Endothelial cell of umbilical vein (primary cell): ENCODE results near the gene PDCD7. TPM values are rescaled to one million over a fixed set of nuclear protein-coding genes. Genes with fewer than 3 reads are reported as not detected.

Experiments used
- BruUV-seq: library from RNA; stranded (reverse); fragments of 400-500 nt; replicated peaks from 2 replicates; lab custom pipeline; 2021; lab: Mats Ljungman, UMichigan
- CTCF ChIA-PET: fragments of 300-600, 350-600 bp; sonication (Branson Sonifier 250); formaldehyde crosslinking; loops from one replicate; lab custom pipeline; 2021; ENCODE audit warnings: antibody characterized with exemption, inconsistent platforms; lab: Charles Lee
- POLR2A ChIA-PET: fragments of 300-600, 350-600 bp; sonication (Branson Sonifier 250); formaldehyde crosslinking; loops from one replicate; lab custom pipeline; 2021; ENCODE audit warnings: antibody characterized with exemption, inconsistent platforms; lab: Charles Lee
- DNase-seq: peaks from one replicate; pipeline ENCODE4 v3.0.0-alpha.2; 2011; ENCODE audit warnings: low read depth, low spot score
- FAIRE-seq: peaks from 2 replicates; lab custom pipeline; 2011; peaks lifted over from hg19 to GRCh38; lab: Jason Lieb, UNC
- H2AFZ ChIP-seq: 2 replicates; pipeline ENCODE4 v1.6.0; 2012; ENCODE audit warnings: low read depth, low read length, control low read depth, inconsistent platforms
- H3K27ac ChIP-seq: 2 replicates; pipeline ENCODE4 v1.5.1; 2011; ENCODE audit warnings: low read depth, mild to moderate bottlenecking, control low read depth, low read length, moderate library complexity; ENCODE audit not compliant: insufficient read depth
- H3K27me3 ChIP-seq, 2 experiments: 2 replicates each; pipeline versions ENCODE4 v1.6.0 to v1.6.1; 2011; ENCODE audit warnings: low read length in 2 of 2, mixed read lengths in 1 of 2; ENCODE audit not compliant: control insufficient read depth in 2 of 2, insufficient read depth in 2 of 2
- H3K36me3 ChIP-seq, 2 experiments: 2 replicates in 1 of 2; 3 replicates in 1 of 2; pipeline ENCODE4 v1.5.1; 2011; ENCODE audit warnings: low read length in 2 of 2, mild to moderate bottlenecking in 1 of 2, moderate library complexity in 1 of 2; ENCODE audit not compliant: control insufficient read depth in 2 of 2, insufficient read depth in 2 of 2; ENCODE audit errors: extremely low read depth in 1 of 2
- H3K4me1 ChIP-seq: 3 replicates; pipeline ENCODE4 v1.5.1; 2011; ENCODE audit warnings: mild to moderate bottlenecking, low read length; ENCODE audit not compliant: control insufficient read depth, insufficient read depth; ENCODE audit errors: extremely low read depth
- H3K4me2 ChIP-seq: 2 replicates; pipeline ENCODE4 v1.6.1; 2011; ENCODE audit warnings: low read length, control low read depth, mixed read lengths; ENCODE audit not compliant: insufficient read depth
- H3K4me3 ChIP-seq, 3 experiments: fragments of 200-600 bp in 1 of 3; sonication (generic), shearing (Covaris generic) in 1 of 3; replicated peaks in 1 of 3; 2 replicates each; pipeline ENCODE4 v1.5.1; 2011 to 2016; ENCODE audit warnings: control low read depth in 3 of 3, low read length in 3 of 3, mild to moderate bottlenecking in 2 of 3, inconsistent platforms in 1 of 3, low read depth in 1 of 3, moderate library complexity in 1 of 3; ENCODE audit not compliant: insufficient read depth in 1 of 3
- H3K79me2 ChIP-seq: 2 replicates; pipeline ENCODE4 v1.6.0; 2012; ENCODE audit warnings: low read length, inconsistent platforms; ENCODE audit not compliant: control insufficient read depth, insufficient read depth
- H3K9ac ChIP-seq: replicated peaks from 2 replicates; pipeline ENCODE3; 2011; ENCODE audit warnings: low read length, control low read depth; ENCODE audit not compliant: insufficient read depth; ENCODE audit errors: extremely low read depth
- H3K9me1 ChIP-seq: replicated peaks from 3 replicates; pipeline ENCODE4 v1.6.0; 2011; ENCODE audit warnings: mild to moderate bottlenecking, low read length; ENCODE audit not compliant: control insufficient read depth, insufficient read depth; ENCODE audit errors: extremely low read depth
- H3K9me3 ChIP-seq: replicated peaks from 2 replicates; pipeline ENCODE4 v1.5.1; 2012; ENCODE audit warnings: low read length, inconsistent platforms; ENCODE audit not compliant: control insufficient read depth, insufficient read depth
- H4K20me1 ChIP-seq: replicated peaks from 2 replicates; pipeline ENCODE3; 2011; ENCODE audit warnings: mild to moderate bottlenecking, low read length; ENCODE audit not compliant: control insufficient read depth, insufficient read depth; ENCODE audit errors: extremely low read depth
- FOS ChIP-seq: IDR thresholded peaks from 2 replicates; pipeline ENCODE4 v1.6.1; 2011; ENCODE audit warnings: mild to moderate bottlenecking, low read length, moderate library complexity, borderline replicate concordance; ENCODE audit not compliant: insufficient read depth
- JUN ChIP-seq: IDR thresholded peaks from 2 replicates; pipeline ENCODE4 v1.6.1; 2011; ENCODE audit warnings: borderline replicate concordance, low read depth; ENCODE audit not compliant: insufficient read length, insufficient read depth
- POLR2AphosphoS5 ChIP-seq: IDR thresholded peaks from 2 replicates; pipeline ENCODE4 v1.6.1; 2012; ENCODE audit warnings: low read depth, mild to moderate bottlenecking, control low read depth, low read length, moderate library complexity; ENCODE audit not compliant: insufficient read depth
- dilution Hi-C: fragments of 300-500 bp; cut with MboI; formaldehyde crosslinking; loops from one replicate; pipeline ENCODE4 v1.15.0; 2019; ENCODE audit warnings: low sequenced_read_pairs; ENCODE audit not compliant: extremely low pct_ligation_motif_present
- intact Hi-C: fragments of 100-400 bp; cut with micrococcal nuclease; formaldehyde crosslinking; loops from one replicate; pipeline ENCODE4 v1.10.0; 2022
- polyA plus RNA-seq, 4 experiments: library from polyadenylated mRNA; depleted of rRNA in 3 of 4; stranded (reverse) in 3 of 4; unstranded in 1 of 4; fragments of >200 nt; gene quantifications; 2 replicates each; pipeline versions ENCODE4 v1.2.1 to v1.2.3, GENCODE V29; 2011 to 2012; ENCODE audit warnings: missing spikeins in 1 of 4
- total RNA-seq: library from RNA; stranded (reverse); gene quantifications from 2 replicates; pipeline ENCODE4 v1.2.3, GENCODE V29; 2021
- TF ChIP-seq, protein P1 (sequence below): IDR thresholded peaks from 2 replicates; pipeline ENCODE4 v1.6.1; 2011; ENCODE audit not compliant: insufficient read depth, insufficient read length

PDCD7 gene
- total and polyA plus RNA-seq, 2 donors (not counting 3 experiments of a cell fraction or from before 2014, with no cell fraction given): 12.1 to 19.5 TPM

- Histone ChIP-seq H3K36me3 (peaks cover 5 to 21% of the 10 kb centered on the region in 2 experiments), H4K20me1 (no peaks in the 10 kb centered on the region), H3K27ac (no peak overlapping the region), H2AFZ (no peak overlapping the region), H3K4me2 (no peak overlapping the region), H3K4me3 (no peak overlapping the region), H3K9ac (no peak overlapping the region), H3K9me3 (no peaks in the 10 kb centered on the region), H3K79me2 (no peaks in the 10 kb centered on the region), H3K9me1 (no peaks in the 10 kb centered on the region), H3K4me1 (peaks cover 4% of the 10 kb centered on the region), H3K27me3 (no peaks in the 10 kb centered on the region)
- ChIA-PET POLR2A (no interaction called here), CTCF (interaction anchor here (1.1 to 2.7 kb wide), 3 partner anchors 13 to 82 kb away, joined by 3 to 8 read pairs (median 7); no protein-coding TSS in a partner anchor)
- BruUV-seq: no TSS peak
- TF ChIP-seq, protein P1, sequence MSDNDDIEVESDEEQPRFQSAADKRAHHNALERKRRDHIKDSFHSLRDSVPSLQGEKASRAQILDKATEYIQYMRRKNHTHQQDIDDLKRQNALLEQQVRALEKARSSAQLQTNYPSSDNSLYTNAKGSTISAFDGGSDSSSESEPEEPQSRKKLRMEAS: no peak
- TF ChIP-seq POLR2AphosphoS5: no peak
- FAIRE-seq (no peak), DNase-seq (no peak)
- intact Hi-C loops: no loop called here
- dilution Hi-C loops: no loop called here
These were observed 18.1 kb downstream of the PDCD7 start for GRCh38 chr15:65115542-65115941.

GRCh38 chr15:65115086-65115485, 18.5 kb downstream of the PDCD7 start, which contains the start of gene UBAP1L:
TSS of gene UBAP1L (minus strand) at chr15:65115200. CDS start at chr15:65106215, 8,985 bp downstream.
- H3K27me3 ChIP-seq: no peaks in the 10 kb centered on the region
- no TSS peak for BruUV-seq
- DNase-seq: no peak
- no peak within 1 kb of the TSS for H3K27ac ChIP-seq
- H4K20me1 ChIP-seq: no peaks in the 10 kb centered on the region
- no peak within 1 kb of the TSS for H3K4me2 ChIP-seq
- intact Hi-C loops (no loop called here), dilution Hi-C loops (no loop called here)
- no peak within 1 kb of the TSS for H3K4me3 ChIP-seq
- no peaks in the 10 kb centered on the region for H3K9me3 ChIP-seq
- H3K36me3 ChIP-seq: peaks cover 5 to 20% of the 10 kb centered on the region in 2 experiments
- ChIA-PET POLR2A (interaction anchor here (1.2 kb wide), 1 partner anchor 190 kb away, joined by 5 read pairs; the partner anchor contains the start of gene RNU5B-1), CTCF (interaction anchor here (1.1 to 2.7 kb wide), 3 partner anchors 12 to 81 kb away, joined by 3 to 8 read pairs (median 7); no protein-coding TSS in a partner anchor)
- no peak within 1 kb of the TSS for H2AFZ ChIP-seq
- H3K9me1 ChIP-seq: no peaks in the 10 kb centered on the region
- H3K4me1 ChIP-seq: peaks cover 4% of the 10 kb centered on the region
- H3K9ac ChIP-seq: no peak within 1 kb of the TSS
- FAIRE-seq: no peak
- no peaks in the 10 kb centered on the region for H3K79me2 ChIP-seq
- TF ChIP-seq POLR2AphosphoS5: no peak
- TF ChIP-seq JUN: no peak
- TF ChIP-seq FOS: no peak
- TF ChIP-seq, protein P1: no peak
